NCI-H510A (cell line): ENCODE measurements around the gene GNB3.
"Not testable (repeated sequence)": the region's sequence is repeated elsewhere in the genome, so short reads cannot be mapped to it uniquely, and the experiment has no call there.

ENCODE experiments used
- DNase-seq: peaks from one replicate; lab custom pipeline; 2025; lab: John Stamatoyannopoulos, UW

Gene GNB3

DNA sequence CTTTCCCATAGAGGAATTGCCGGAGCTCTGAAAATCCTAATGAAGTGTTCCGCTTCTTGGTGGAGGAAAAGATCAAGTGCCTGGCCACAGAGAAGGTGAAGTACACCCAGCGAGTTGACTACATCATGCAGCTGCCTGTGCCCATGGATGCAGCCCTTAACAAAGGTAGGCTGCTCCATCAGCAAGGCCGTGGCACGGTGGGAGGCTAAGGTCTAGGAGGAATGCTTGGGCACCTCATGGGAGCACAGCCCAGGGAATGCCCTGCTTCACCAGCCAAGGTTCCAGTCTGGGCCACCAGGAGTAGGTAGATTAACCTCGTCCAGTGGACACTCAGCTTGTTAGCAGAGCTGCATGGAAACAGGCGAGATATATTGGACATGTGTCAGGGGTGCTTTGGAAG, 20.2 kb downstream of the GNB3 start:
- DNase-seq, result no peak

DNA sequence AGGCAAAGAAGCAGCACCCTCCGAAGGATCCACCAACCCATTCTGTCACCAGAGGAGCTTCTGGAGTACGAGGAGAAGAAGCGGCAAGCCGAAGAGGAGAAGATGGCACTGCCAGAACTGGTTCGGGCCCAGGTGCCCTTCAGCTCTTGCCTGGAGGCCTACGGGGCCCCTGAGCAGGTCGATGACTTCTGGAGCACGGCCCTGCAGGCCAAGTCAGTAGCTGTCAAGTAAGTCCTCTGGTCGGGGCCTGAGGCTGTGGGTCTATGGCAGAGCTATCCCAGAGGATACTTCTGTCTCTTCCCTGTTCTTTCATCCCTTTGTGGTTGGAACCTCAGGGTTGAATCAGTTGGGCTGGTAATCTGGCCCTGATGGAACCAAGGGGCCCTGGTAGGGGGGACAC, 20.7 kb downstream of the GNB3 start:
- DNase-seq, result no peak

DNA sequence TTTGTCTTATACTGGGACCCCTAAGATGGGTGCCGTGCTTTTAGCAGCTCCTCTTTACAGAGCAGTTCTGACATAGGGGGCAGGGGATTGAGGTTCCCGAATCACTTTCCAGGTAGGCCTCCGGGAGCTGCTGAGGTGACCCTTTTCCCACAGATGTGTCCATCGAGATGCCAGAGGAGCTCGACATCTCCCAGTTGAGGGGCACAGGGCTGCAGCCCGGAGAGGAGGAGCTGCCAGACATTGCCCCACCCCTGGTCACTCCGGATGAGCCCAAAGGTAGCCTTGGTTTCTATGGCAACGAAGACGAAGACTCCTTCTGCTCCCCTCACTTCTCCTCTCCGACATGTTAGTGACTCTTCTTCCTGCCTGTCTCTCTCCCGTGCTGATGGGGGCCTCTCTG, 22.3 kb downstream of the GNB3 start:
- DNase-seq, result no peak

DNA sequence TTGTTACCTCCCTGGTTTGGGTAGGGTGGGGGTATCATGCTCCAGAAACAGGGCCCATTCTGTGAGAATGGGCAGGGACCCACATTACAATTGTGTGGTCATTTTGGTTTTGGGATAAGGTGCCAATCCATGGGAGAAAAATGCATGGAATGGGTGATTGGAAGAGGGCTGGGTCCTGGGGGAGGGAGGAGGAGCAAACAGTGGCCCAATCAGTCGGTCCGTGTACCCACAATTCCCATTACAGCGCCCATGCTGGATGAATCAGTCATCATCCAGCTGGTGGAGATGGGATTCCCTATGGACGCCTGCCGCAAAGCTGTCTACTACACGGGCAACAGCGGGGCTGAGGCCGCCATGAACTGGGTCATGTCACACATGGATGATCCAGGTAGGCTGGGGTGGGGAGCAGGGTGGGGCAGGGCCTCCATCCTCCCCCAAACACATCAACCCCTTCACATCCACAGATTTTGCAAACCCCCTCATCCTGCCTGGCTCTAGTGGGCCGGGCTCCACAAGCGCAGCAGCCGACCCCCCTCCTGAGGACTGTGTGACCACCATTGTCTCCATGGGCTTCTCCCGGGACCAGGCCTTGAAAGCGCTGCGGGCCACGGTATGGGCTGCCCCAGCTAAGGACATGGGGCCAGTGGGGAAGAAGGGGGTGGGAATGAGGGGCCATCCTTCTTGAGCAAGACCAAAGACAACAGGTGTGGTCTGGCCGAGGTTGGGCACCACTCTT, 23.0 kb downstream of the GNB3 start:
- DNase-seq, result no peak

DNA sequence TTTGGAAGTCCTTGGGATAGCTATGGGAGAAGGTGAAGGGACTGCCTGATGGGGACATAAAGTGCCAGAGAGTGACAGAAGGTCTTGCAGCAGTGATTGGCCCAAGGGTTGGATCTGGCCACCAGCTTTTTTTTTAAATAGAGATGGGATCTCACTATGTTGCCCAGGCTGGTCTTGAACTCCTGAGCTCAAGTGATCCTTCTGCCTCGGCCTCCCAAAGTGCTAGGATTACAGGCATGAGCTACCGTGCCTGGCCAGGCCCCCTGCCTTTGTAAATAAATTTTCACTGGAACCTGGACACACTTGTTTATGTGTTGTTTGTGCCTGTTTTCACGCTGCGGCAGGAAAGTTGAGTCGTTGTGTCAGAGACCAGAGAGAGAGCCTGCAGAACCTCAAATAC, 24.6 kb downstream of the GNB3 start:
- not testable (repeated sequence) for DNase-seq

DNA sequence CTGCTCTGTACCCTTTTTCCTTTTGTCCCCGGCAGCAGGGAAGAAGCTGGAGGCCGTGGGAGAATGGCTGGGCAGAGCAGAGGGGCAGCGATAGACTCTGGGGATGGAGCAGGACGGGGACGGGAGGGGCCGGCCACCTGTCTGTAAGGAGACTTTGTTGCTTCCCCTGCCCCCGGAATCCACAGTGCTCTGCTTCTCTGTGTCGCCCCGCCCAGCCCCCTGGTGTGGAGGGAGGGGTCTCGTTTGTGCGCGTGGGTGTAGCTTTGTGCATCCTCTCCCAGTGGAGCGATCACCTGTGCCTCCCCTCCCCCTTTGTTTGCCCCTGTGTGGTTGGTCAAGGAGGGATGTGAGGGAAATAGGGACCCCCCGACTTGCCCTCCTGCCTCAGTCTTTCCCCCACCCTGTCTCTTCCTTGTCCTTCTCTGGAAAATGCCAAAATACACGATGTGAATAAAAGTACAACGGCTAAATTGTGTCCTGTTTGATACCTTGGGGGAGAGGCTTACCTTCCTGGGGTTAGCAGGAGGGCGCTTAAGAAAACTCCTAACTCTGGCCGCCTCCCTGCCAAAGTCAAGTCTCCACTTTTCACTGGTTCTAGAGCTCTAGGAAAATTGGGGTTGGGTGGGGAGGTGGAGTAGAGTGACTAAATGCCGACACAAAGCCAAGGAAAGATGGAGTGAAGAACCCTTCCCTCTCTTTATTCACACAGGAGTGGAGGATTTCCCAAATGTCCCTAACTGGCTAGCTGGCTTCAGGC, 25.6 kb downstream of the GNB3 start:
- DNase-seq, result no peak

DNA sequence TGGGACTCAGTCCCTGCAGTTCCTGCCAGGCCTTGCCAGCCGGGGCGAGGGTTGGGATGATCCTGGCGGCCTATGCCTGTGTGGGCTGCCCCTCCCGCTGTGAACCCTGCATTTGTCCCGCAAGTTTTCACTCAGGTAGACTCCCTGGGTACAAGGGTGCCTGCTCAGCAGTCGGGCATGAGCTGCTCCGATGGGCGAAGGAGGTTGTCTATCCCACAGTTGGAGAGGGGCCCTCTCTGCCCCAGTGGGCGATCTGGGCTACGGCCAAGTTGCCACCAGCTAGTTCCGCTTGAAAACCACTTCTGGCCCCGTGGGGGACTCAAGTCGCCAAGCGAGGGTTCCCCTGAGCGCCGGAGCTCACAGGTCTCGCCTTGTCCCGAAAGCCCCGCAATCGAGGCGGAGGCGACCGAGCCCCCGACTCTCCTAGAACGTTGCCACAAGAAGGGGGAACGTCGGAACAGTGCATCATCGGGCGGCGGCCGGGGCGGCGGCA, 26.2 kb downstream of the GNB3 start:
- peak; percentile 27 for DNase-seq

DNA sequence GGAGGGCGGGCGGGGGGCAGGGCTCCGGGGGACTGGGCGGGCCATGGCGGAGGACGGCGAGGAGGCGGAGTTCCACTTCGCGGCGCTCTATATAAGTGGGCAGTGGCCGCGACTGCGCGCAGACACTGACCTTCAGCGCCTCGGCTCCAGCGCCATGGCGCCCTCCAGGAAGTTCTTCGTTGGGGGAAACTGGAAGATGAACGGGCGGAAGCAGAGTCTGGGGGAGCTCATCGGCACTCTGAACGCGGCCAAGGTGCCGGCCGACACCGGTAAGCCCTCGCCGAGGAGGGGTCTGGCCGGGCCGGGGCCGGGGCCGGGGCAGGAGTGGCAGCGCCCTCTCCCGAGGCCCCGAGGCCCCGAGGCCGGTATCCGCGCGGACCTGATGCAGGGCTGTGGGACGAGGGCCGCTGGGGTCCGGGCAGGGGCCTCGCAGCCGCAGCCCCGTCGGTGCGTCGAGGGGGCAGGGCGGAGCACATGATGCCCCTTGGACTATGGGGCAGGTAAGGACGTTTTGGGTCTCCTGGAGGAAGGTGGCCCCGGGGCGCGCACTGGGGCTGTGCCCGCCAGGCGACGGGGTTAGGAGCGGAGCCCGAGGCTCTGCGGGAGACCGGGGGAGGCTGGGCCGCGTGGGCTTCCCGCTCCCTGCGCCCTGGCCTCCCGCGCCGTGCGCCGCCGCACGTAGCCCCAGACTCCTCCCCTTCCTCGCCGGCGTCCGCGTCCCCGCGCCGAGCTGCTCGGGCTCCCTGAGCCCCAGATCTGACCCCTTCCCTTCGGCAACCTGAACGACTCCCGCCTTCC, 26.9 kb downstream of the GNB3 start, which contains the start of gene TPI1:
TSS of gene TPI1 (plus strand) at position 119 of the 798 bp plus-strand sequence. CDS start at position 155, 36 bp downstream.
- no peak for DNase-seq

DNA sequence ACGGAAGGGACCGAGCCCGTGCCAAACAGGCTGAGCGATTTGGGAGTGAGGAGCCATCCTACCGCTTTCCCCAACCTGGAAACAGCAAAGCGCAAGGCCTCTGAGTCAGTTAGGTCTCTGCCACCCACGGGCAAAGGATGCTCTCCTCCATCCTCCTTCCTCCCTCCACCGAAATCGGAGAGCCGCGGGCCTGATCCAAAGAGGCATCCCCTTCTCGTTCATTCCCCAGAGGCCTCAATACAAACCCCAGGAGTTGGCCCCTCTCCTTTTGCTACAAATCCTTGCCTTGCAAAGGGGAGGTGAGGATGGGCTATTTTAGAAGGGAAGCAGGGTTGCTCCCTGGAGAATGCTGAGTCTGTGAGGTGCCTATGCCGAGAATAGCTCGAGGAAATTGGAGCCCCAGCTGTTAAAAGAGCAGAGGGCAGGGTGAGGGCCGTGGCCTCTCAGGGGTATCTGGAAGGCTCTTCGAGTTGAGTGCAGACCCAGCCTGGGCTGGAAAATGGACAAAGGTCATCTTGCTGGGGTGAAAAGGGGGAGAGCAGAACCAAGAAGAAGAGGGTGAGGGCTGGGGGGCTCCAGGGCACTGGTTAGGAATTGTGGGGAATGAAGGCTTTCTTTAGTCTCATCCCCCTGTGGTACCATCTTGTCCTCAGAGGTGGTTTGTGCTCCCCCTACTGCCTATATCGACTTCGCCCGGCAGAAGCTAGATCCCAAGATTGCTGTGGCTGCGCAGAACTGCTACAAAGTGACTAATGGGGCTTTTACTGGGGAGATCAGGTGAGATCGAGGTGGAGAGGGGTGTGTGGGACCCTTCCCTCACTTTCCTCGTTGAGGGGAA, 27.7 kb downstream of the GNB3 start:
- DNase-seq, result no peak

DNA sequence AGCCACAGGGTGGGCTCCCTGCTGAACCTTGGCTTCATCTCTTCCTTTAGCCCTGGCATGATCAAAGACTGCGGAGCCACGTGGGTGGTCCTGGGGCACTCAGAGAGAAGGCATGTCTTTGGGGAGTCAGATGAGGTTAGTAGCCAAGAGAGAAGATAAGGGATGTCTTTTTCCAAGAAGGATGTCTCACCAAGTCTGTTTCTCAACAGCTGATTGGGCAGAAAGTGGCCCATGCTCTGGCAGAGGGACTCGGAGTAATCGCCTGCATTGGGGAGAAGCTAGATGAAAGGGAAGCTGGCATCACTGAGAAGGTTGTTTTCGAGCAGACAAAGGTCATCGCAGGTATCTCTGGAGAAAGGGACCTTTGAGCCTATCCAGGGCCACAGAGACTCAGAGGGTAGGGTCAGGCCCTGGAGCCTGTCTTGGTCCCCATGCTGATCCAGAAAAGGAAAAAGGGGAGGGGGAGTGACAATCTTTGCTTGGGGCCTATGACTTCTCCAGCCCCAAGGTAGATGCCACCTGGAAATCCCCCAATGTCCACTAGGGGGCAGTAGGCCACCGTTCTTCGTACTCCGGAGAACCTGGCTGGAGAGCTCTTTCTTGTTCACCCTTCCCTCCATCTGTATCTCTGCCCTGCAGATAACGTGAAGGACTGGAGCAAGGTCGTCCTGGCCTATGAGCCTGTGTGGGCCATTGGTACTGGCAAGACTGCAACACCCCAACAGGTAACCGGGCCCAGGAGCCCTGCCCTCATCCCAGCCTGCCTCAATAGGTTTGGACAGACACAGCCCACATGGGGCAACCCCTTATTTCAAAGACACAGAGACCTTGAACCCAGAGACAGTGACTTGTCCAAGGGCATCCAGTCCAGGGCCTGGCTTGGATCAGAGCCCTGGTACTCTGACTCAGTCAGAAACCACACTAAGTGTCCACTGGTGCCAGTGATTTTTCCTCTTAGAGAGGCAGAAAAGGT, 28.6 kb downstream of the GNB3 start:
- no peak for DNase-seq

DNA sequence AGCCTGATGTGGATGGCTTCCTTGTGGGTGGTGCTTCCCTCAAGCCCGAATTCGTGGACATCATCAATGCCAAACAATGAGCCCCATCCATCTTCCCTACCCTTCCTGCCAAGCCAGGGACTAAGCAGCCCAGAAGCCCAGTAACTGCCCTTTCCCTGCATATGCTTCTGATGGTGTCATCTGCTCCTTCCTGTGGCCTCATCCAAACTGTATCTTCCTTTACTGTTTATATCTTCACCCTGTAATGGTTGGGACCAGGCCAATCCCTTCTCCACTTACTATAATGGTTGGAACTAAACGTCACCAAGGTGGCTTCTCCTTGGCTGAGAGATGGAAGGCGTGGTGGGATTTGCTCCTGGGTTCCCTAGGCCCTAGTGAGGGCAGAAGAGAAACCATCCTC, 29.6 kb downstream of the GNB3 start:
- not testable (repeated sequence) for DNase-seq

DNA sequence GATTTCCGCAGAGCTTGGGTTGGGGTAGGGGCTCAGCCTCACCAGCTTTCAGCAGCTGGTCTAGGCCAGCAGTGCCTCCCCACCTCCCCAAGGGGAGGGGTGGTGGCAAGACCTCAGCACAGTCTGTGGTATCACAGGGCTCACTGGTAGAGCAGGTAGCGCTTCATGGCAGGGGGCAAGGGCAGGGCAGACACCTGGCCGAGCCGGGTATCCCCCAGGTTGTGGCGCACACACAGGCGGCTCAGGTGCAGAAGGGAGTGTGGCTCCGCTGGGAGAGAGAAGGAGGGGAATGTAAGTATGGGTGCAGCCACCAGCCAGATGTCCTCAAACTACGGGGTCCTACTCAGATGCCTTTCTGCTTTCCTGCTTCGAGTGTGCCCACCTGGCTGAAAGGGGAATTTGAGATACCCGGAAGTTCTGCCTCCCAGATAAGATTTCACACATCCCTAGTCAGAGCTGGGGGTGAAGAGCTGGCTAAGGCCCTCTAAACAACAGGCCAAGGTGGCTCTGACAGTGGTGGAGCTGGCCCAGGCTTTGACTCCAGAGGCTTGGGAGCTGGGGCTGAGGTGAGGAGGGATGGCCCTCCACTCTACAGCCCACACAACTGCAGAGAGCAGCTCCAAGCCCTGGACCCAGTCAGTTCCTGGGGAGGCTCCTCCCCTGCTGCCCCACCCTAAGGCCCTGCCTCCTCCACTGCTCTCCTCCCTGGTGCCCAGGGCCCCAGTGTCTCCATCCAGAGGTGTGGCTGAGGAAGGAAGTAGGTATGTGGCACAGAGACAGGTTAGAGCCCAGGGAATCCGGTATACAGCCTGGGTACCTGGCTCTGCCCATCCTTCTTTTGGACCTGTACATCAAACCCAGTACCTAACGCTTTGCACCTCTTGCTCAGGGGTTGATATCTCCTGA, 30.6 kb downstream of the GNB3 start:
- no peak for DNase-seq

DNA sequence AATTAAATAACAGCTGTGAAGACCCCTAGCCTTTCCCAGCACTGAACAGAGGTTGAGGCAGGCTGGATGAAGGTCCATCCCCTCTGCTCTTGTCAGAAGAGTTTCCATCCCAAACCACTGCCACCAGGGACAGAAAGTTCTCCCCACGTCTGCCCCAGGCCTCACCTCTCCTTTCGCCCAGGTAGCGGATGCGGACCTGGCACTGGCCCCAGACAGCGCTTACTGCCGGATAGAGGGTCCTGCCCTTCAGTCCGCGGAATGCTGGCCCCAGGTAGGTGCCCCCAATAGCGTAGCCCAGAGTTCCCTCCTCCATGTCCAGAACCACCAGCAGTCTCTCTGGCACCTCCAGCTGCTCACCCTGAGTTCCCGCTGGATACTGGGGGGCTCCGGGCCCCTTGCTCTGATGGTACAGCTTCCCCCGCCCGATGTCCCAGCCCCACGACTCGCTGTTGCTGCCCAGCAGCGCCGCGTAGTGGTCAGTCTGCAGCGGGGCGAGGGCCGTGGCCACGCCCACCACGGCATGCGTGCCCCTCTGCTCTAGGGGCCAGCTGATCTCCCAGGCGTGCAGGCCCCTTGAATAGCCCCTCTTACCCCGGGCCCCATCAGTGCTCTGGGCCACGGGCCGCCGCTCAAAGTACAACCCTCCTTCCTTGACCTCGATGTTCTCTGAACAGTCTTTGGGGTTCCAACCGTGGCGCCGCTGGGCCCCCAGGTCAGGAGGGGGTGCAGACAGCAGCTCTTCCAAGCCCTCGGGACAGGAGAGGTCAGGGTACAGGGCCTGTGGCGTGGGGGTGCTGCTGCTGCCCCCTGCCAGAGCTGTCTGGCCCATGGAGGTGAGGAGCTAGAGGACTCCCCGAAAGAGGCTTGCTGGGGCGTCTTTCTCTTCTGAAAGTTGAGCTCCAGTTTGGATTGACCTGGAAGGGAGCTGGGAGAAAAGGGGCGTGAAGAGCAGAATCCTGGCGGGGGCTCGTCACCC, 31.6 kb downstream of the GNB3 start:
- DNase-seq, result no peak

DNA sequence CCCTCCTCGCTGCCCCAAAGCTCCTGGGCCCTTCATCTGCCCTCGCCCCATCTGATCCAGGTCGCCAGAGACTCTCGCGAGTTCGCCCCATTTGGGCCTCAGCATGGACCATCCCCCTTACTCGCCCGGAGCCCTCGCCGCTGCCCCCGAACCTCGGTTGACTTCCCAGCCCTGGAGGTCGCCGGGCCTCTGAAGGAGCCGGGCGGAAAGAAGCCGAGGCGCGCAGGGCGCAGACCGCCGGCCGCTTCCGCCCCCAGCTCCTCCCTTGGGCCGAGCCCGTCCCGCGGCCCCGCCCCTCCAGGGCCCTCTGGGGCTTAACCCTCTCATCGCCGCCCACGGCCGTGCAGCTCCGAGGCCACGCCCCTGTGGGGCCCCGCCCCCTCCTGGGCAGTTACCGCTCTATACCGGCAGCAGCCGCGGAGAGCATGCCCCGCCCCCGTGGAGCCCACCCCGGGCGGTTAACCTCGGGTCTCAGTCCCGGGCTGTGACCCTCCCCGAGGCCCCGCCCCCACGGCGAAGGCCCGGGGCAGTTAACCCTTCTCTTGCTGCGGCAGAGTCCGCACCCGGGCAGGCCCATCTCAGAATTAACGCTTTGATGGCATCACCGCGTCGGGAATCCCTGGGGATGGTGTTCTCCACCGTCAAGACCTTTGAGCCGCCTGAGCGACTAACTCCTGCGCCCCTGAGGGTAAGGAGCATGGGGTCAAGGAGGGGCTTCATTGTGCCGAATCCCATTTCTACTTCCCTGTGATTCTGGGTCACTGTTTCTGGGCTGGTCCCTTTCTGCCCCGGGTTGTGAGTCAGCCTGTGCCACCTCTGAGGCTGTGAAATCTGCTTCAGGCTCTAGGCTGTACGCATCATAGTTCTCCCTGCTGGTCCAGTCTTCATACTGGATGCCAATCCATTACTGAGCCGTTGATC, 32.6 kb downstream of the GNB3 start, which contains the start of gene SPSB2:
TSS of gene SPSB2 (minus strand) at position 210 of the 921 bp plus-strand sequence. CDS start 402 bp downstream, outside the sequence.
- DNase-seq, result peak; percentile 91

DNA sequence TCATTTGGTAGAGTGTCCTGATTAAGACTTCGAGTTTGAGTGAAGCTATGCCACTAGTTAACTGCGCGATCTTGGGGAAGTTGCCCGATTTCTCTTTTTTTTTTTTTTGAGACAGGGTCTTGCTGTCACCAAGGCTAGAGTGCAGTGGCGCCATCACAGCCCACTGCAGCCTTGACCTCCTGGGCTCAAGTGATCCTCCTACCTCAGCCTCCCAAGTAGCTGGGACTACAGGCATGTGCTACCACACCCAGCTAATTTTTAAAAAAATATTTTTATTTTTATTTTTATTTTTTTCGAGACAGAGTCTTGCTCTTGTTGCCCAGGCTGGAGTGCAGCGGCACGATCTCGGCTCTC, 33.3 kb downstream of the GNB3 start:
- not testable (repeated sequence) for DNase-seq

DNA sequence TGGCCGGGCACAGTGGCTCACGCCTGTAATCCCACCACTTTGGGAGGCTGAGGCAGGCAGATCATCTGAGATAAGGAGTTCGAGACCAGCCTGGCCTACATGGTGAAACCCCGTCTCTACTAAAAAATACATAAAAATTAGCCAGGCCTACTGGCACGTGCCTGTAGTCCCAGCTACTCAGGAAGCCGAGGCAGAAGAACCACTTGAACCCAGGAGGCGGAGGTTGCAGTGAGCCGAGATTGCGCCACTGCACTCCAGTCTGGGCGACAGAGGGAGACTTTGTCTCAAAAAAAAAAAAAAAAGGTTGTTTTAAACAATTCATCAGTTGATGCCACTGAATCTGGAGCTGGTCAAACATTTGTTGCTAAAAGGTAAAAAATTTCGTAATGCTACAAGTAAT, 39.1 kb downstream of the GNB3 start:
- not testable (repeated sequence) for DNase-seq

DNA sequence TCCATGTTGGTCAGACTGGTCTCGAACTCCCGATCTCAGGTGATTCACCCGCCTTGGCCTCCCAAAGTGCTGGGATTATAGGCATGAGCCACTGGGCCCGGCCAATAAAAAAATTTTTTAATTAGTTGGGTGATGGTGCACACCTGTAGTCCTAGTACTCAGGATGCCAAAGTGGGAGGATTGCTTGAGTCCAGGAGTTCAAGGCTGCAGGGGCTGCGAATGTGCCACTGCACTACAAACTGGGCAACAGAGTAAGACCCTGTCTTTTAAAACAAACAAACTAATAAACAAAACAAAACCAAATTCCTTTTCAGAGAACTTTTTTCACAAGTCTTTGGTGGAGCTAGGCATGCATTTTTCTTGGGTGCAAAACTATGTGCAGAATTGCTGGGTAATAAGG, 42.5 kb downstream of the GNB3 start:
- DNase-seq, result no peak
